ENCODE data around the gene ITPR2. TPM values are rescaled to one million over a fixed set of nuclear protein-coding genes. Genes with fewer than 3 reads are reported as not detected.

Gene ITPR2
- total RNA-seq, 1 experiment from 2014 or later, result 14.3 TPM

- POLR2A ChIA-PET, result interaction anchor here (0.8 kb wide), 1 partner anchor 10 kb away, joined by 3 read pairs; no protein-coding TSS in a partner anchor
- intact Hi-C loops (cut with micrococcal nuclease), result no loop called here
- Mint-ChIP-seq H3K9me3 (ENCODE audit: unreplicated experiment) (no peaks in the 10 kb centered on the region), H3K4me3 (ENCODE audit: unreplicated experiment) (no peak overlapping the region), H3K4me1 (ENCODE audit: insufficient read depth, unreplicated experiment) (peaks cover 13% of the 10 kb centered on the region), H3K27ac (ENCODE audit: low read depth, unreplicated experiment) (peak overlapping the region; percentile 51), H3K27me3 (ENCODE audit: insufficient read depth, unreplicated experiment) (no peaks in the 10 kb centered on the region), H3K36me3 (ENCODE audit: insufficient read depth, unreplicated experiment) (no peaks in the 10 kb centered on the region)
- DNase-seq (ENCODE audit: unreplicated experiment), result no peak
- CTCF ChIA-PET, result interaction anchor here (0.8 kb wide), 1 partner anchor 87 kb away, joined by 3 read pairs; no protein-coding TSS in a partner anchor
- TF ChIP-seq CTCF (IDR thresholded peaks at IDR 0.05; ENCODE audit: unreplicated experiment), result no peak
- no TSS peak for BruUV-seq (replicated peaks)
These were observed 35.0 kb downstream of the ITPR2 start for GRCh38 chr12:26798023-26798422.

- no TSS peak for BruUV-seq (replicated peaks)
These were observed 37.1 kb downstream of the ITPR2 start for GRCh38 chr12:26795910-26796309.

GRCh38 chr12:26791301-26791791 is 41.6 kb downstream of the ITPR2 start:
- intact Hi-C loops (cut with micrococcal nuclease), result no loop called here
- CTCF ChIA-PET, result interaction anchor here (0.8 kb wide), 1 partner anchor 39 kb away, joined by 5 read pairs; no protein-coding TSS in a partner anchor

More at GRCh38 chr12:26795910-26796309, 37.1 kb downstream of the ITPR2 start:
- Mint-ChIP-seq H3K27ac (ENCODE audit: low read depth, unreplicated experiment) (no peak overlapping the region), H3K4me3 (ENCODE audit: unreplicated experiment) (no peak overlapping the region), H3K4me1 (ENCODE audit: insufficient read depth, unreplicated experiment) (peaks cover 12% of the 10 kb centered on the region), H3K27me3 (ENCODE audit: insufficient read depth, unreplicated experiment) (no peaks in the 10 kb centered on the region), H3K9me3 (ENCODE audit: unreplicated experiment) (no peaks in the 10 kb centered on the region), H3K36me3 (ENCODE audit: insufficient read depth, unreplicated experiment) (no peaks in the 10 kb centered on the region)
- TF ChIP-seq CTCF (IDR thresholded peaks at IDR 0.05; ENCODE audit: unreplicated experiment), result no peak
- ChIA-PET CTCF (interaction anchor here (0.6 kb wide), 1 partner anchor 8 kb away, joined by 3 read pairs; no protein-coding TSS in a partner anchor), POLR2A (interaction anchor here (0.6 kb wide), 1 partner anchor 39 kb away, joined by 5 read pairs; no protein-coding TSS in a partner anchor)
- no peak for DNase-seq (ENCODE audit: unreplicated experiment)
- intact Hi-C loops (cut with micrococcal nuclease), result no loop called here

GRCh38 chr12:26790645-26790994 is 42.4 kb downstream of the ITPR2 start:
- Mint-ChIP-seq H3K4me3 (ENCODE audit: unreplicated experiment) (no peak overlapping the region), H3K4me1 (ENCODE audit: insufficient read depth, unreplicated experiment) (peaks cover 29% of the 10 kb centered on the region), H3K9me3 (ENCODE audit: unreplicated experiment) (no peaks in the 10 kb centered on the region), H3K36me3 (ENCODE audit: insufficient read depth, unreplicated experiment) (peaks cover 4% of the 10 kb centered on the region), H3K27ac (ENCODE audit: low read depth, unreplicated experiment) (no peak overlapping the region), H3K27me3 (ENCODE audit: insufficient read depth, unreplicated experiment) (no peaks in the 10 kb centered on the region)
- BruUV-seq (replicated peaks), result no TSS peak
- intact Hi-C loops (cut with micrococcal nuclease), result no loop called here
- TF ChIP-seq CTCF (IDR thresholded peaks at IDR 0.05; ENCODE audit: unreplicated experiment), result no peak
- DNase-seq (ENCODE audit: unreplicated experiment), result no peak
- ChIA-PET POLR2A (interaction anchor here (0.6 to 2.3 kb wide), 4 partner anchors 9 to 42 kb away, joined by 3 to 9 read pairs (median 4); partner anchors contain the start of gene ITPR2), CTCF (no interaction called here)

More at GRCh38 chr12:26791301-26791791, 41.6 kb downstream of the ITPR2 start:
- DNase-seq (ENCODE audit: unreplicated experiment), result no peak
- no peak overlapping the region for H3K27ac Mint-ChIP-seq (ENCODE audit: low read depth, unreplicated experiment)
- no peaks in the 10 kb centered on the region for H3K27me3 Mint-ChIP-seq (ENCODE audit: insufficient read depth, unreplicated experiment)
- peaks cover 29% of the 10 kb centered on the region for H3K4me1 Mint-ChIP-seq (ENCODE audit: insufficient read depth, unreplicated experiment)
- no peaks in the 10 kb centered on the region for H3K9me3 Mint-ChIP-seq (ENCODE audit: unreplicated experiment)
- TF ChIP-seq CTCF (IDR thresholded peaks at IDR 0.05; ENCODE audit: unreplicated experiment), result no peak
- BruUV-seq (replicated peaks), result no TSS peak
- H3K36me3 Mint-ChIP-seq (ENCODE audit: insufficient read depth, unreplicated experiment), result peaks cover 4% of the 10 kb centered on the region
- H3K4me3 Mint-ChIP-seq (ENCODE audit: unreplicated experiment), result no peak overlapping the region
- POLR2A ChIA-PET, result interaction anchor here (0.6 to 1.3 kb wide), 3 partner anchors 9 to 729 kb away, joined by 3 to 5 read pairs (median 4); no protein-coding TSS in a partner anchor
